Left forelimb (tissue), 1 donor: ENCODE measurements around the gene RAB11FIP4.

Experiments used
- DNase-seq: peaks from one replicate; pipeline ENCODE4 v3.0.0-alpha.2; 2018; ENCODE audit warnings: low spot score

RAB11FIP4 gene

DNA sequence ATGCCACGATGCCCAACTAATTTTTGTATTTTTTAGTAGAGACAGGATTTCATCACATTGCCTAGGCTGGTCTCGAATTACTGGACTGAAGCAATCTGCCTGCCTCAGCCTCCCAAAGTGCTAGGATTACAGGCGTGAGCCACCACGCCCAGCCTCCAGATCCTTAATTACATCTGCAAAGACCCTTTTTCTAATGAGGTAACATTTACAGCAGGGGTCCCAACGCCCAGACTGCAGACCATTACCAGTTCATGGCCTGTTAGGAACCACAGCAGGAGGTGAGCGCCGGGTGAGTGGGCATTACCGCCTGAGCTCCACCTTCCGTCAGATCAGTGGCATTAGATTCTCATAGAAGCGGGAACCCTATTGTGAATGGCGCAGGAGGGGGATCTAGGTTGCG is 4.0 kb upstream of the RAB11FIP4 start:
- DNase-seq = no peak

DNA sequence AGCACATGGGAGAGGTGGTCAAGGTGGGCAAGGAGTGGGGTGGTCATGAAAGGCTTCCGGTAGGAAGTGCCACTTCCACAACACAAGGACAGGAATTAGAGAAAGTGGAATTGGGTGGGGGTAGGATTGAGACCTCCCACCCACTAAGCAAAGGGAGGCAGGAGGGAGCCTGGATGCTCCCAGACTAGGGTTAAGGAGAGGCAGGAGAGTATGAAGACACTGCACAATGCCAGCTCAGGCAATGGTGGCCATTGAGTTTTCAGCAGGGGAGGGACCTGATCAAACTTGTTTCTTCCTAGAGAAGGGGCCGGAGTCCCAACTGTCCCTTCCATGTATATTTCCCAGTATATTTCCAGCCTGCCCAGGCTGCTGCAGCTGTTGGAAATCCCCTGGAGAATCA is 3.1 kb upstream of the RAB11FIP4 start:
- no peak for DNase-seq

- DNase-seq = peak; percentile 65
These were observed 2.5 kb upstream of the RAB11FIP4 start for GRCh38 chr17:31388770-31389656.

GRCh38 chr17:31389657-31390381 is 1.7 kb upstream of the RAB11FIP4 start:
- DNase-seq = peak; percentile 59

- DNase-seq = no peak
These were observed 1.1 kb upstream of the RAB11FIP4 start for GRCh38 chr17:31390426-31390747.

- DNase-seq = peak; percentile 61
These were observed 553 bp upstream of the RAB11FIP4 start for GRCh38 chr17:31390748-31391495.

- DNase-seq = peak; percentile 53
These were observed 754 bp downstream of the RAB11FIP4 start for GRCh38 chr17:31392002-31392855.

GRCh38 chr17:31392856-31393748 is 1.6 kb downstream of the RAB11FIP4 start:
- DNase-seq = peak; percentile 58

GRCh38 chr17:31393749-31394146 is 2.3 kb downstream of the RAB11FIP4 start:
- DNase-seq = no peak

DNA sequence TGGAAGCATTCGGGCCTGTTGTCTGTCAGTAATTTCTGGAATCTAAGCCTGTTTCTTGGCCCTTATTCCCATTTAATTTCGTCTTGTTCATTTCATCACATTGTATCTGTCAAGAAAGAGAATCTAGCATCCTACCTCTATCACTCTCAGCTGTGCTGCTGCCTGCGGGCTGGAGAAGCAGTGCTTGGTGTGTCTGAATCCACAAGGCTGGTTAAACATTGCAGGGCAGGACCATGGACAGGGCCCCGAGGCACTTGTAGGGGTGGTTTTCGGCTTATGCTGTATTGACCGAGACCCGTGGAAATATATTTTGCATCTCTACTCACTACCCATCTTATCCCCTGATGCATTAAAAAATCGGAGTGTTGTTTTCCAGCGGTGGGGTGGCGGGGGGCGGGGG is 3.1 kb downstream of the RAB11FIP4 start:
- DNase-seq = peak; percentile 88

DNA sequence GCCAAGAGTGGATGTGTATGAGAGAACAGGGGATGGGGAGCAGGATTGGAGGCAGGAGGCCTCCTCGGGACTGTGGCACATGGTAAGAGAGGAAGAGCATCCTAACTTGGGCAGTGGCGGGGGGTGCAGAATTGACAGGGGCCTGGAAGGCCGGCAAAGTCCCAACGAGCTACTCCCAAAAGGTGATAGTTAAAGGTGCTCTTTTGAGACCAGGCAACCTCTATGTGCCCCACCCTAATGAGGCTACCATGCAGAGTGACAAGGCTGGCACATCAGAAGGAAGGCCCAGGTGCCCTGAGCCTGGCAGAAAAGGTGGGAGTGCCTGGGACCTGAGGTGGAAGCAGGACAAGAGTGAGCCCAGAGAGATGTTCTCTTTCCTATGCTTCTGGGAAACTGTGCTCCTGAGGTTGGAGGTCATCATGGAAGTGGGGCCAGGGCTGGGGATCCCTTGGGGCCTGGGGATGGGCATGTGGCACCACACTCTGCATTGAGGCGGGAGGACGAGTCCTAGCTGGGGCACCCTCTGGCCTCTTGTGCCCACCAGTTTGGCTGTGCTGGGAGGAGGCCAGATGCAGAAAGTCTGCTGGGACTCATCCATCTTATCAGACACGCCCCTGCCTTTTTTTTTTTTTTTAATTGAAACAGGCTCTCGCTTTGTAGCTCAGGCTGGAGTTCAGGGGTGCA is 5.9 kb downstream of the RAB11FIP4 start:
- no peak for DNase-seq

GRCh38 chr17:31398381-31399311 is 7.2 kb downstream of the RAB11FIP4 start:
- no peak for DNase-seq

GRCh38 chr17:31400481-31400950 is 9.0 kb downstream of the RAB11FIP4 start:
- peak; percentile 60 for DNase-seq

GRCh38 chr17:31401456-31402254 is 10.2 kb downstream of the RAB11FIP4 start:
- no peak for DNase-seq

DNA sequence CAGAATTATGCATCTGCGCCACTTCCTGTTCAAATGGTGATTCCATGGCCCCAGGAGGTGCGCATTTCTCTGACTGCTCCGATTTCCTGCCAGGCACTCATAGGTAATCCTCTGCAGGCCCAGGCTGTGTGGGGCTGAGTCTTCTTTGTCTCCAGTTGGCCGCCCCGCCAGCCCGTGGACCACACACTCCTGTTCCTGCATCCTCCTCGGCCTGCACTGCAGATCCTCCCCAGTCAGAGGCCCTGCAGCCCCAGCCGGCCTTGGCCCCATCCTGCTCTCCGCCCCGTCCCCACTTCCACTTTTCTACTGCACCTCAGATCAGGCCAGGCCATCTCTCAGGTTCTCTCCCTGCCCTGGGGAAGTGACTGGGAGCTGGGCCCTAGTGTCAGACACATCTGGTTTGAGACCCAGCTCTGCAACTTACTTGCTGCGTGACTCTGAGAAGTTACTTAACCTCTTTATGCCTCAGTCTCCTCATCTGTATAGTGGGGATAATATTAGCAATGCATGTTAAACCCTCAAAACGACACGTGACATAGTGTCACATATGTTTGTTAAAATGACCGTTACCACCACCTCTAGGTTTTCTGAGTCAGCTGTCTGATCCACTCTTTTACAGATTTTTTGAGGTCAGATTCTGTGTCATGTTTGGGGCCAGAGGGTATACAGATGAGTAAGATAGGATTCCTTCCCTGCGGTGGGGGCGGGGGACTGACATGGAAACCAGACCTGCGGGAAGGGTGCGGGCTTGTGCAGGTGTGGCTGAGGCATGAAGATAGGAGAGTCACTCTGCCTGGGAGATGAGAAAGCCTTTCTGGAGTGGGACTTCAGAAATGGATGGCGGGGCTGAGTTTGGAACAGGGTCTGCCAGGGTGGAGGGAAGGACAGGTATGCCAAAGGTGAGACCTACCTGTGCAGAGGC is 12.8 kb downstream of the RAB11FIP4 start:
- DNase-seq = no peak

GRCh38 chr17:31405890-31406371 is 14.5 kb downstream of the RAB11FIP4 start:
- DNase-seq = no peak

DNA sequence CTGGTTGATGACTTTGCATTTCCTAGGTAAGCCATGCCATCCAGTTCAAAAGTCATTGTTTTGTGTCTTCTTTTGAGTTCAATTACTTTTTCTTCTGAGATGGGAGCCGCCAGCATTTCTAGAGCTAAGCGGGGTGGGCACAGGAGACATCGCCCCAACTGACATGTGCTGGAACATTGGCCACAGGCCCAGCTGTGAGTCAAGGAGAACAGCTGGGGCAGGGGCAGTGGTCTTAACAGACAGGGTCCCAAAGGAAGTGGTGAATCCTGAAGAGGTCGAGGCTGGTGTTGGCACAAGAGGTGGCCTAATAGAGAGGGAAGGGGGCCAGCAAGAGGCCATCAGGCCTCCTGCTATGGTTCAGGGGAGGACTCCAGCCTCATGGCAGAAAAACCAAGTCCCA is 17.1 kb downstream of the RAB11FIP4 start:
- no peak for DNase-seq
